Activated CD8-positive, alpha-beta T cell treated with anti-CD3 and anti-CD28 coated beads, Interleukin-2, amount 10 ng/mL, durations not matched to agents 7 days and 5 days (primary cell): ENCODE results near the gene CAPN6. TPM values are rescaled to one million over a fixed set of nuclear protein-coding genes. Genes with fewer than 3 reads are reported as not detected.

ENCODE experiments used
- total RNA-seq, 2 experiments: library from RNA; stranded (reverse); gene quantifications; one replicate each; pipeline ENCODE4 v1.2.3, GENCODE V29; 2021

Gene CAPN6
- total RNA-seq, 2 experiments from 2014 or later, result not detected

Other genes starting within 250 kb of the CAPN6 start
- under 1 TPM in 1 of 2 experiments, not detected in 1; 0.05 TPM for gene PAK3, start 174.3 kb downstream of the CAPN6 start, total RNA-seq
- gene DCX, start 141.7 kb upstream of the CAPN6 start, total RNA-seq, result not detected
- not detected for gene SERTM2, start 241.2 kb upstream of the CAPN6 start, total RNA-seq